ENCODE results near the gene HSPBP1. TPM values are rescaled to one million over a fixed set of nuclear protein-coding genes. Genes with fewer than 3 reads are reported as not detected.
A peak's percentile ranks its signal among the peaks of the same experiment; 100 is the strongest.

Gene HSPBP1
- total and polyA plus RNA-seq, 2 donors from 2014 or later: 37.6 to 55.9 TPM

- Histone ChIP-seq H3K27ac (ENCODE audit: low read depth in 2 of 2, low read length in 2 of 2) (peak overlapping the region in 1 of 2 donors; percentile 34), H3K27me3 (ENCODE audit: control insufficient read depth, insufficient read depth, low read length) (no peaks in the 10 kb centered on the region), H3K36me3 (ENCODE audit: control insufficient read depth in 2 of 3, insufficient read depth in 3 of 3, low read length in 3 of 3) (no peaks in the 10 kb centered on the region), H3K9ac (ENCODE audit: low read length in 3 of 3) (no peak overlapping the region), H3K4me1 (ENCODE audit: control insufficient read depth in 2 of 3, insufficient read depth in 2 of 3, low read depth in 1 of 3, low read length in 3 of 3) (peaks cover 2 to 35% (median 18%) of the 10 kb centered on the region in 3 donors), H3K4me3 (ENCODE audit: low read length in 3 of 3) (no peak overlapping the region), H3K9me3 (ENCODE audit: control insufficient read depth in 2 of 3, insufficient read depth in 1 of 3, low read length in 3 of 3) (no peaks in the 10 kb centered on the region)
- FAIRE-seq (no peak), DNase-seq (peak in 3 of 5 donors; percentile 17 to 76 (median 21))
- intact Hi-C loops (cut with DNase I): no loop called here
- TF ChIP-seq, protein P1, sequence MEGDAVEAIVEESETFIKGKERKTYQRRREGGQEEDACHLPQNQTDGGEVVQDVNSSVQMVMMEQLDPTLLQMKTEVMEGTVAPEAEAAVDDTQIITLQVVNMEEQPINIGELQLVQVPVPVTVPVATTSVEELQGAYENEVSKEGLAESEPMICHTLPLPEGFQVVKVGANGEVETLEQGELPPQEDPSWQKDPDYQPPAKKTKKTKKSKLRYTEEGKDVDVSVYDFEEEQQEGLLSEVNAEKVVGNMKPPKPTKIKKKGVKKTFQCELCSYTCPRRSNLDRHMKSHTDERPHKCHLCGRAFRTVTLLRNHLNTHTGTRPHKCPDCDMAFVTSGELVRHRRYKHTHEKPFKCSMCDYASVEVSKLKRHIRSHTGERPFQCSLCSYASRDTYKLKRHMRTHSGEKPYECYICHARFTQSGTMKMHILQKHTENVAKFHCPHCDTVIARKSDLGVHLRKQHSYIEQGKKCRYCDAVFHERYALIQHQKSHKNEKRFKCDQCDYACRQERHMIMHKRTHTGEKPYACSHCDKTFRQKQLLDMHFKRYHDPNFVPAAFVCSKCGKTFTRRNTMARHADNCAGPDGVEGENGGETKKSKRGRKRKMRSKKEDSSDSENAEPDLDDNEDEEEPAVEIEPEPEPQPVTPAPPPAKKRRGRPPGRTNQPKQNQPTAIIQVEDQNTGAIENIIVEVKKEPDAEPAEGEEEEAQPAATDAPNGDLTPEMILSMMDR (IDR thresholded peaks at IDR 0.05; ENCODE audit: borderline replicate concordance, extremely low read depth, insufficient read depth): no peak
Measured at GRCh38 chr19:55253842-55254624, 25.9 kb downstream of the HSPBP1 start.

DNA sequence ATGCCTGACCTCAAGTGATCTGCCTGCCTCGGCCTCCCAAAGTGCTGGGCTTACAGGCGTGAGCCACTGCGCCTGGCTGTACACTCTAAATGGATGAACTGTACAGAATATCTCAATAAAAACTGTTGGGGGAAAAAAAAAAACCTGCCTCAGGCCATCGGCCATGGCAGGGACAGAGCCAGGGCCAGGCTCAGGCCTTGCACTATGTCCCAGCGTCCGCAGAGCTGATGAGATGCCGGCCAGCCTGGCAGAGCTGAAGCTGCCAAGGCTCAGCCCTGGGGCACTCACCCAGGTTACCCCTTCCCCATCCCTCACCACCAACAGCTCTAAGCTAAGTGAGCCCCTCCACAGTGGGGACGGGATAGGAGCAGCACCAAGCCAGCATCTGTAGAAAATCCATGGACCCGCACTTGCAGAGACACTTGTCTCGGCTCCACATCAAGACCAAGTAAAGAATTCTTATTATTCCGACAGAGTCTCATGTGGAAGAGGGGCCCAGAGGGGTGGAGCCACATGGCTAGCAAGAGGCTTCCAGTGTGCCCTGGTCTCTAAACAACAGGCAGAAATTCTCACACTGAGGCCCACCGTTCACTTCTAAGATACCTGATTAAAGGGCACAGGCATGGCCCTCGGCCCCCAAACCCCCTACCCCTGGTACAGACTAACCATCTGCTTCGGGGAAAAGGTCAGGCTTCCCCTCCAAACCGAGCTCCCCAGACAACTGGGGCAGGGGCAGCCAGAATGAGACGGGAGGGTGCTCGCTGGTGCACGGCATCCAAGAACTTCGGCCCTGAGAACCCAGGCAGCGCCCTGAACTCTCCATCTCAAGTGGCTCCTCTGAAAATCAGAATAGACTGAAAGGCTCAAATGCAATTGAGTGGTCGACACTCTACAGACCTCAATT, 26.9 kb downstream of the HSPBP1 start:
- Histone ChIP-seq H3K4me3 (ENCODE audit: low read length in 3 of 3) (no peak overlapping the region), H3K27me3 (ENCODE audit: control insufficient read depth, insufficient read depth, low read length) (no peaks in the 10 kb centered on the region), H3K9ac (ENCODE audit: low read length in 3 of 3) (no peak overlapping the region), H3K27ac (ENCODE audit: low read depth in 2 of 2, low read length in 2 of 2) (no peak overlapping the region), H3K4me1 (ENCODE audit: control insufficient read depth in 2 of 3, insufficient read depth in 2 of 3, low read depth in 1 of 3, low read length in 3 of 3) (peaks cover 2 to 35% (median 18%) of the 10 kb centered on the region in 3 donors), H3K36me3 (ENCODE audit: control insufficient read depth in 2 of 3, insufficient read depth in 3 of 3, low read length in 3 of 3) (no peaks in the 10 kb centered on the region), H3K9me3 (ENCODE audit: control insufficient read depth in 2 of 3, insufficient read depth in 1 of 3, low read length in 3 of 3) (no peaks in the 10 kb centered on the region)
- intact Hi-C loops (cut with DNase I): no loop called here
- no peak for DNase-seq
- TF ChIP-seq, protein P1 (IDR thresholded peaks at IDR 0.05; ENCODE audit: borderline replicate concordance, extremely low read depth, insufficient read depth): no peak
- FAIRE-seq: no peak

GRCh38 chr19:55251341-55252081, 28.4 kb downstream of the HSPBP1 start:
- Histone ChIP-seq H3K4me1 (ENCODE audit: control insufficient read depth in 2 of 3, insufficient read depth in 2 of 3, low read depth in 1 of 3, low read length in 3 of 3) (peaks cover under 1 to 22% (median 13%) of the 10 kb centered on the region in 3 donors), H3K4me3 (ENCODE audit: low read length in 3 of 3) (no peak overlapping the region), H3K9me3 (ENCODE audit: control insufficient read depth in 2 of 3, insufficient read depth in 1 of 3, low read length in 3 of 3) (no peaks in the 10 kb centered on the region), H3K9ac (ENCODE audit: low read length in 3 of 3) (no peak overlapping the region), H3K36me3 (ENCODE audit: control insufficient read depth in 2 of 3, insufficient read depth in 3 of 3, low read length in 3 of 3) (peaks cover 0 to 3% (median 0%) of the 10 kb centered on the region in 3 donors), H3K27ac (ENCODE audit: low read depth in 2 of 2, low read length in 2 of 2) (no peak overlapping the region), H3K27me3 (ENCODE audit: control insufficient read depth, insufficient read depth, low read length) (no peaks in the 10 kb centered on the region)
- TF ChIP-seq, protein P1 (IDR thresholded peaks at IDR 0.05; ENCODE audit: borderline replicate concordance, extremely low read depth, insufficient read depth): no peak
- no peak for FAIRE-seq
- intact Hi-C loops (cut with DNase I): no loop called here
- DNase-seq: peak in 1 of 5 donors; percentile 68
